T-cell (primary cell): ENCODE measurements around the gene ELOF1. TPM values are rescaled to one million over a fixed set of nuclear protein-coding genes. Genes with fewer than 3 reads are reported as not detected.

ENCODE experiments used
- ATAC-seq, 4 experiments: fragments of 200-7000 bp in 3 of 4; fragments of 150-1000 bp in 1 of 4; cut with Tn5 transposase; replicated peaks in 1 of 4; 1 replicate in 3 of 4; 2 replicates in 1 of 4; pipeline ENCODE4 v1.10.0; 2021; ENCODE audit warnings: moderate library complexity in 3 of 4, mild to moderate bottlenecking in 2 of 4, moderate number of reproducible peaks in 1 of 4
- CTCF ChIA-PET, 2 donors: fragments of 300-600 bp; sonication (Branson Sonifier 250); formaldehyde crosslinking; loops; one replicate each; lab custom pipeline; 2022; ENCODE audit warnings: antibody characterized with exemption in 2 of 2; lab: Charles Lee
- POLR2A ChIA-PET, 2 donors: fragments of 300-600 bp; sonication (Branson Sonifier 250); formaldehyde crosslinking; loops; one replicate each; lab custom pipeline; 2022; ENCODE audit warnings: antibody characterized with exemption in 2 of 2; lab: Charles Lee
- DNase-seq, 35 experiments: peaks; one replicate each; pipeline versions ENCODE4 v3.0.0 to v3.0.0-alpha.2; 2013 to 2023
- H3K27ac ChIP-seq: one replicate; pipeline ENCODE4 v1.5.1; 2013; ENCODE audit warnings: low read length
- H3K27me3 ChIP-seq, 2 experiments: replicated peaks in 1 of 2; 1 replicate in 1 of 2; 2 replicates in 1 of 2; pipeline versions ENCODE4 v1.6.1 to v1.7.0; 2013; ENCODE audit warnings: low read length in 1 of 2, mixed read lengths in 1 of 2; ENCODE audit not compliant: control insufficient read depth in 2 of 2, insufficient read depth in 2 of 2; ENCODE audit errors: extremely low read depth in 1 of 2
- H3K36me3 ChIP-seq, 2 donors: 1 replicate in 1 of 2; 2 replicates in 1 of 2; pipeline versions ENCODE4 v1.6.1 to v1.7.0; 2013; ENCODE audit warnings: low read length in 1 of 2; ENCODE audit not compliant: control insufficient read depth in 2 of 2, insufficient read depth in 1 of 2; ENCODE audit errors: extremely low read depth in 1 of 2
- H3K4me1 ChIP-seq, 2 experiments: 1 replicate in 1 of 2; 2 replicates in 1 of 2; pipeline versions ENCODE4 v1.6.1 to v1.7.0; 2013; ENCODE audit warnings: low read length in 2 of 2, mixed read lengths in 1 of 2; ENCODE audit not compliant: insufficient read depth in 2 of 2, control insufficient read depth in 1 of 2; ENCODE audit errors: extremely low read depth in 1 of 2
- H3K4me3 ChIP-seq, 2 donors: 1 replicate in 1 of 2; 2 replicates in 1 of 2; pipeline versions ENCODE4 v1.5.1 to v1.7.0; 2013; ENCODE audit warnings: mild to moderate bottlenecking in 2 of 2, low read length in 1 of 2, moderate library complexity in 1 of 2; ENCODE audit not compliant: control insufficient read depth in 1 of 2; ENCODE audit errors: extremely low read depth in 1 of 2
- H3K9me3 ChIP-seq: 2 replicates; pipeline ENCODE4 v1.7.0; 2013
- H3K27ac Mint-ChIP-seq, 2 donors: one replicate each; pipeline ENCODE4 v1.8.0; 2020 to 2021; ENCODE audit warnings: mild to moderate bottlenecking in 2 of 2, mixed read lengths in 2 of 2
- H3K27me3 Mint-ChIP-seq, 2 donors: one replicate each; pipeline ENCODE4 v1.8.0; 2021 to 2022; ENCODE audit warnings: mixed read lengths in 2 of 2
- H3K36me3 Mint-ChIP-seq: one replicate; pipeline ENCODE4 v1.8.0; 2021; ENCODE audit warnings: mixed read lengths
- H3K4me1 Mint-ChIP-seq, 3 donors: one replicate each; pipeline ENCODE4 v1.8.0; 2020 to 2022; ENCODE audit warnings: mixed read lengths in 3 of 3, mild to moderate bottlenecking in 1 of 3
- H3K4me3 Mint-ChIP-seq, 3 donors: one replicate each; pipeline ENCODE4 v1.8.0; 2020 to 2022; ENCODE audit warnings: mild to moderate bottlenecking in 3 of 3, mixed read lengths in 3 of 3, moderate library complexity in 3 of 3
- H3K9me3 Mint-ChIP-seq, 3 donors: one replicate each; pipeline ENCODE4 v1.8.0; 2020 to 2022; ENCODE audit warnings: mixed read lengths in 3 of 3
- WGBS: methylation state at CpG from one replicate; pipeline ENCODE4 v1.1.5; 2013; ENCODE audit warnings: missing lambda C conversion rate; ENCODE audit not compliant: insufficient coverage; 5-methylcytosine and 5-hydroxymethylcytosine counted together
- total RNA-seq, 35 experiments: library from RNA in 6 of 35; stranded (reverse) in 6 of 35; fragments of 120-200 nt in 1 of 35; gene quantifications; one replicate each; pipeline versions ENCODE4 v1.2.1 to v1.2.4 and lab custom pipeline; 2013 to 2026

The ELOF1 gene
- total RNA-seq, 5 donors from 2014 or later (not counting 1 experiment from before 2014, with no cell fraction given): 38.3 to 48.2 (median 46.6) TPM

- 14% methylated on average over 1 of the region's 7 CpGs for WGBS
- no peaks in the 10 kb centered on the region for H3K9me3 Mint-ChIP-seq
- Histone ChIP-seq H3K36me3 (peaks cover 0 to 2% of the 10 kb centered on the region in 2 donors), H3K4me3 (peak overlapping the region in 1 of 2 donors; percentile 68), H3K27me3 (no peaks in the 10 kb centered on the region), H3K9me3 (no peaks in the 10 kb centered on the region), H3K27ac (peak overlapping the region; percentile 61), H3K4me1 (peaks cover 2 to 21% of the 10 kb centered on the region in 2 experiments)
- ATAC-seq: peak in 1 of 4 experiments; percentile 0
- peaks cover 15 to 20% (median 18%) of the 10 kb centered on the region in 3 donors for H3K4me1 Mint-ChIP-seq
- H3K27me3 Mint-ChIP-seq: no peaks in the 10 kb centered on the region
- H3K27ac Mint-ChIP-seq: peak overlapping the region; percentile 81 to 82
- DNase-seq: no peak
- POLR2A ChIA-PET: interaction anchor here (0.5 to 0.6 kb wide), 2 partner anchors 24 to 642 kb away, joined by 3 to 4 read pairs; partner anchors contain the start of gene ECSIT (in 1 of the 2)
- peak overlapping the region; percentile 82 to 88 (median 83) for H3K4me3 Mint-ChIP-seq
- CTCF ChIA-PET: interaction anchor here in 1 of 2 donors (0.6 to 0.7 kb wide), 2 partner anchors 22 to 55 kb away, joined by 3 read pairs; partner anchors contain the start of gene ELOF1
- peaks cover 12% of the 10 kb centered on the region for H3K36me3 Mint-ChIP-seq
Observed at GRCh38 chr19:11504502-11505031, 54.5 kb downstream of the ELOF1 start.

Other genes with a start within 250 kb of the ELOF1 start
- 1 to 10 TPM; 4.7 to 9.5 (median 8.8) TPM for gene RAB3D, start 219.6 kb downstream of the ELOF1 start, total RNA-seq
- gene TMEM205, start 213.0 kb downstream of the ELOF1 start, total RNA-seq: 10 to 100 TPM; 15.6 to 32.9 (median 27.0) TPM
- gene CCDC159, start 212.7 kb downstream of the ELOF1 start, total RNA-seq: 10 to 100 TPM; 59.7 to 81.8 (median 69.6) TPM
- 10 to 100 TPM in 3 of 5 donors, 1 to 10 TPM in 2; 8.6 to 16.2 (median 10.7) TPM for gene PLPPR2, start 203.8 kb downstream of the ELOF1 start, total RNA-seq
- gene SWSAP1, start 184.6 kb downstream of the ELOF1 start, total RNA-seq: 1 to 10 TPM; 1.6 to 5.5 (median 4.3) TPM
- 10 to 100 TPM in 1 of 5 donors, 1 to 10 TPM in 4; 5.9 to 11.0 (median 6.7) TPM for gene EPOR, start 174.9 kb downstream of the ELOF1 start, total RNA-seq
- under 1 TPM in 3 of 5 donors, not detected in 2; 0.22 to 0.72 (median 0.50) TPM for gene RGL3, start 139.9 kb downstream of the ELOF1 start, total RNA-seq
- under 1 TPM in 1 of 5 donors, not detected in 4; 0.20 TPM for gene ODAD3, start 124.1 kb downstream of the ELOF1 start, total RNA-seq
- 100 to 1,000 TPM; 248 to 382 (median 334) TPM for gene PRKCSH, start 123.6 kb downstream of the ELOF1 start, total RNA-seq
- under 1 TPM in 1 of 5 donors, not detected in 4; 0.47 TPM for gene ELAVL3, start 78.2 kb downstream of the ELOF1 start, total RNA-seq
- gene ZNF653, start 53.4 kb downstream of the ELOF1 start, total RNA-seq: 10 to 100 TPM; 12.7 to 24.8 (median 22.2) TPM
- 10 to 100 TPM; 28.8 to 52.0 (median 48.4) TPM for gene ECSIT, start 30.1 kb downstream of the ELOF1 start, total RNA-seq
- under 1 TPM in 3 of 5 donors, not detected in 2; 0.26 to 0.96 (median 0.51) TPM for gene CNN1, start 20.4 kb downstream of the ELOF1 start, total RNA-seq
- gene ACP5, start 18.4 kb upstream of the ELOF1 start, total RNA-seq: 10 to 100 TPM; 16.2 to 29.8 (median 18.6) TPM
- gene ZNF627, start 38.3 kb upstream of the ELOF1 start, total RNA-seq: 10 to 100 TPM in 3 of 5 donors, 1 to 10 TPM in 2; 5.6 to 11.9 (median 10.6) TPM
- 1 to 10 TPM; 2.3 to 6.4 (median 4.8) TPM for gene ZNF823, start 179.7 kb upstream of the ELOF1 start, total RNA-seq
- gene ZNF441, start 207.8 kb upstream of the ELOF1 start, total RNA-seq: 10 to 100 TPM in 3 of 5 donors, 1 to 10 TPM in 2; 4.8 to 18.4 (median 16.0) TPM
- gene ZNF491, start 239.3 kb upstream of the ELOF1 start, total RNA-seq: 1 to 10 TPM in 4 of 5 donors, under 1 TPM in 1; 0.77 to 3.5 (median 2.3) TPM